HG03520 (cell line): ENCODE measurements around the gene SLC24A5.

ENCODE experiments used
- ATAC-seq: cut with Tn5 transposase; IDR thresholded peaks from one replicate; pipeline ENCODE4 v1.9.1; 2021; ENCODE audit warnings: mild to moderate bottlenecking, moderate library complexity; ENCODE audit not compliant: unreplicated experiment

The SLC24A5 gene

GRCh38 chr15:48185529-48185928 lies 64.7 kb downstream of the SLC24A5 start:
- ATAC-seq = no peak

GRCh38 chr15:48186271-48186670 lies 65.5 kb downstream of the SLC24A5 start:
- no peak for ATAC-seq

GRCh38 chr15:48190932-48191573 lies 70.3 kb downstream of the SLC24A5 start:
- no peak for ATAC-seq

- no peak for ATAC-seq
Observed at GRCh38 chr15:48191574-48192225, 70.9 kb downstream of the SLC24A5 start, which contains the start of gene CTXN2. Gene CTXN2 (plus strand): TSS chr15:48191665. CDS start chr15:48201301, 9,636 bp downstream.
